Natural killer cell (primary cell): ENCODE measurements around the gene PDXK. TPM values are rescaled to one million over a fixed set of nuclear protein-coding genes. Genes with fewer than 3 reads are reported as not detected.

Experiments
- ATAC-seq, 3 donors: fragments of 150-1000 bp in 2 of 3; fragments of 200-7000 bp in 1 of 3; cut with Tn5 transposase; 1 replicate in 1 of 3; 2 replicates in 2 of 3; pipeline ENCODE4 v1.10.0; 2021; ENCODE audit warnings: mild to moderate bottlenecking in 2 of 3, moderate library complexity in 2 of 3
- DNase-seq, 2 donors: peaks; one replicate each; pipeline versions ENCODE4 v3.0.0 to v3.0.0-alpha.2; 2013 to 2021; ENCODE audit warnings: mixed read lengths in 1 of 2
- H3K27ac ChIP-seq: one replicate; pipeline ENCODE4 v1.5.1; 2013; ENCODE audit warnings: mild to moderate bottlenecking, low read length
- H3K27me3 ChIP-seq: one replicate; pipeline ENCODE4 v1.6.1; 2013; ENCODE audit warnings: low read length; ENCODE audit not compliant: control insufficient read depth, insufficient read depth
- H3K36me3 ChIP-seq: one replicate; pipeline ENCODE4 v1.6.1; 2013; ENCODE audit warnings: low read length; ENCODE audit not compliant: control insufficient read depth, insufficient read depth
- H3K4me1 ChIP-seq: one replicate; pipeline ENCODE4 v1.6.1; 2013; ENCODE audit warnings: low read length; ENCODE audit not compliant: control insufficient read depth, insufficient read depth
- H3K4me3 ChIP-seq: one replicate; pipeline ENCODE4 v1.5.1; 2013; ENCODE audit warnings: low read length
- H3K9me3 ChIP-seq: one replicate; pipeline ENCODE4 v1.6.1; 2013; ENCODE audit warnings: low read length; ENCODE audit not compliant: control insufficient read depth, insufficient read depth
- H3K27ac Mint-ChIP-seq, 2 donors: one replicate each; pipeline ENCODE4 v1.8.0; 2022; ENCODE audit warnings: mild to moderate bottlenecking in 2 of 2, mixed read lengths in 2 of 2, moderate library complexity in 1 of 2
- H3K27me3 Mint-ChIP-seq, 2 donors: one replicate each; pipeline ENCODE4 v1.8.0; 2022; ENCODE audit warnings: low read depth in 2 of 2, mixed read lengths in 2 of 2
- H3K36me3 Mint-ChIP-seq: one replicate; pipeline ENCODE4 v1.8.0; 2022; ENCODE audit warnings: mixed read lengths
- H3K4me1 Mint-ChIP-seq, 2 donors: one replicate each; pipeline ENCODE4 v1.8.0; 2022; ENCODE audit warnings: mixed read lengths in 2 of 2
- H3K4me3 Mint-ChIP-seq: one replicate; pipeline ENCODE4 v1.8.0; 2022; ENCODE audit warnings: mild to moderate bottlenecking, moderate library complexity, mixed read lengths
- H3K9me3 Mint-ChIP-seq, 2 donors: one replicate each; pipeline ENCODE4 v1.8.0; 2022; ENCODE audit warnings: mixed read lengths in 2 of 2
- CTCF ChIP-seq: fragments of 200-600 bp; IDR thresholded peaks from one replicate; pipeline ENCODE4 v1.8.0; 2022; ENCODE audit warnings: antibody characterized with exemption
- WGBS: methylation state at CpG from one replicate; pipeline ENCODE4 v1.1.7; 2013; ENCODE audit warnings: missing lambda C conversion rate; ENCODE audit not compliant: insufficient coverage; 5-methylcytosine and 5-hydroxymethylcytosine counted together
- intact Hi-C: fragments of 100-400 bp; cut with micrococcal nuclease; formaldehyde crosslinking; loops from one replicate; pipeline ENCODE4 v1.14.2; 2022
- total RNA-seq, 4 donors: library from RNA; stranded (reverse); fragments of 120-200 nt in 1 of 4; gene quantifications; one replicate each; pipeline versions ENCODE4 v1.2.3 to v1.2.4, GENCODE V29; 2013 to 2022

PDXK gene
- total RNA-seq, 3 donors from 2014 or later (not counting 1 experiment from before 2014, with no cell fraction given): 73.8 to 77.0 (median 74.6) TPM

DNA sequence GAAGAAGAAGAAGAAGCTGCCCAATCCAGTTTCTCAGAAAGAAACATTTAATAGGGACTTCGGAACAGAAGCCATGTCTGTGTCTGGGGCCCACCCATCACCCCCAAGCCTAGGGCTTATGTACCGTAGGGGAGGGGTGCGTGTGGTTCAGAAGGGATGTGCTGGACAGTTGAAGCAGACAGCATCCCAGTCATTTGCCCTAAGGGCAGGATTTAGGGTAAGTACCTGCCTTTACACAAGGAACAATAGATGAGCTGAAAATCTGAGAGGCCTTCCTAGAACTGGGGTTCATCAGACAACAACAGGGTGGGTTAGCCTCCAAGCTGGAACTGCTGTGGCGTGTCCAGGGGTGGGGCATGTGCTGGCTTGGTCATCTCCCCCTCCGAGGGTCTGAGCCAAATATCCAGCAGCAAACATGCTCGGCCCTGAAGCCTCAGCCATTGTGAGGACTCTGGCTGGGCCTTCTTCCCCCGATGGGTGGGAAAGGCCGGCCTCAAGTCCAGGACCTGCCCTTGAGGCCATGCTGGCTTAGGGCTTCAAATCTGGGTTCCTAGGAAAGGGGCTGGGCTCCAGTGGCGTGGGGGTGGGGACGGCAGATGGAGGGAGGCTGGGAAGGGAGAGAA, 45.1 kb downstream of the PDXK start:
- intact Hi-C loops: loop anchor here (2.0 kb wide), 1 partner anchor 21 kb away; no protein-coding TSS in a partner anchor
- Mint-ChIP-seq H3K27me3 (no peaks in the 10 kb centered on the region), H3K27ac (no peak overlapping the region), H3K4me1 (no peaks in the 10 kb centered on the region), H3K4me3 (no peak overlapping the region), H3K9me3 (no peaks in the 10 kb centered on the region), H3K36me3 (no peaks in the 10 kb centered on the region)
- Histone ChIP-seq H3K27ac (no peak overlapping the region), H3K27me3 (no peaks in the 10 kb centered on the region), H3K4me3 (no peak overlapping the region), H3K4me1 (no peaks in the 10 kb centered on the region), H3K9me3 (no peaks in the 10 kb centered on the region), H3K36me3 (peaks cover 3% of the 10 kb centered on the region)
- DNase-seq: no peak
- no peak for TF ChIP-seq CTCF
- no peak for ATAC-seq
- 93% methylated on average over 10 of the region's 10 CpGs for WGBS

DNA sequence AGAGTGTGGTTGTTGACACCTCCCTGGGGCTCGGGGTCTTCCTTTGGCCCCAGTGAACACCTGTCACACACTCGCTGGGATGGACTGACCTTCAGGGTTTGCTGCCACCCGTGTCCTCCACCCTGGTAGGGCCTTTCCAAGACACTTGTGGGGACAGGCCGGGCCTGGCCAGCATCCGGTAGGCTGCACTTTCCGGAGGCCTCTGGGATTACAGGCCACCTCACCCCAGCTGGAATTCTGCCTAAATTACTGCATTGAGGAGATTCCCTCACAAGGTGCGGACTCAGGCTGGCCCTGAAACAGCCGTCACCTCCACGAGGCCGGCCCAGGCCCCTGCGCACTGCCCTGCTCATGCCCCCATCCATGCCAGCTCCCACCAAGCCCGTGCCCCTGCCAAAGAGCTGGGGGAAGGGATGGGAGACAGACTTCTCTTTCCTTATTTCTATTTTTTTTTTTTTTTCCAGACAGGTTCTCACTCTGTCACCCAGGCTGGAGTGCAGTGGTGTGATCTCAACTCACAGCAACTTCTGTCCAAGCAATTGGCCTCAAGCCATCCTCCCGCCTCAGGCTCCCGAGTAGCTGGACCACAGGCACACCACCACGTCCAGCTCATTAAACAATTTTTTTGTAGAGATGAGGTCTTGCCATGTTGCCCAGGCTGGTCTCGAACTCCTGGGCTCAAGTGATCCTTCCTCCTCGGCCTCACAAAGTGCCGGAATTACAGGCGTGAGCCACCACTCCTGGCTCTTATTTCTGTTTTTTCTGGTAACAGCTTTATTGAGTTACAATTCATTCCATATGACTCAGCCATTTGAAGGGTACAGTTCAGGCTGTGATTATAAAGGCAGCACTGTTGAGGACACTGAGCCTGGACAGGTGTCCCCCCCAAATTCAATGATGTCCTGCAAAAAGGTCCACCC, 45.9 kb downstream of the PDXK start:
- no peaks in the 10 kb centered on the region for H3K27me3 ChIP-seq
- ATAC-seq: no peak
- no peak overlapping the region for H3K27ac ChIP-seq
- H3K9me3 ChIP-seq: no peaks in the 10 kb centered on the region
- no peak for DNase-seq
- H3K4me3 ChIP-seq: no peak overlapping the region
- Mint-ChIP-seq H3K27ac (no peak overlapping the region), H3K4me3 (no peak overlapping the region), H3K9me3 (no peaks in the 10 kb centered on the region), H3K27me3 (no peaks in the 10 kb centered on the region), H3K36me3 (no peaks in the 10 kb centered on the region), H3K4me1 (no peaks in the 10 kb centered on the region)
- intact Hi-C loops: no loop called here
- TF ChIP-seq CTCF: no peak
- H3K4me1 ChIP-seq: no peaks in the 10 kb centered on the region
- 95% methylated on average over 19 of the region's 19 CpGs for WGBS
- H3K36me3 ChIP-seq: no peaks in the 10 kb centered on the region

DNA sequence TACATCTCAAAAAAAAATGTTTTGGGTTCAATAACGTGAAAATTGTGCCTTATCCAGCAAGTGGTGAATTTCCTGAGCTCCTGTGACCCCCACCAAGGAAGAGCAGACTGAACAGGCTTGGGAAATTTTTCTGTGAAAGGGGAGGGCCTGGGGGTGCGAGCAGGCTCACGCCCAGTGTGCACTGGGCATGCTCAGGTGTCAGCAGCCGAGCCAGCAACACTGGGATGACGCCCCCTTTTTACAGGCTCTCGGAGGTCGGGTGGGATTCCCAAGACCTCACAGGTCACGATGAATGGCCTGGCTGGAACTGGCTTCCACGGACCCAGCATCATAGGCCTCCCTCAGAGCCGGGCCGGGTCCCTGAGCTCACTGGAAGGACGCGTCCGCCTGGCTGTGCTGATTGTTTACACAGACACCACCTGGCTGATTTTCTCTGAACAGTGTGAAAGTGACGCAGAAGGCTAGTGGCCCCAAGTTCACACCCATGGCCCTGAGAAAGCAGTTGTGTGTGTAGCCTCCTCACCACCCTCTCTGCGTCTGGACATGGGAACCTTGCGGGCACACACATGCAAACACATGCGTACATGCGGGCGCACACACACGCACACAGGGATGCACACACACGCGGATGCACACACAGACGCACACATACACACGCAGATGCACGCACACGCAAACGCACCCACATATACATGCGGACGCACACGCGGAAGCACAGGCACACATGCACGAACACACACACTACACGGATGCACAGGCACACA, 48.0 kb downstream of the PDXK start:
- H3K9me3 ChIP-seq: no peaks in the 10 kb centered on the region
- H3K4me3 Mint-ChIP-seq: no peak overlapping the region
- no peak for ATAC-seq
- no peaks in the 10 kb centered on the region for H3K4me1 Mint-ChIP-seq
- no peaks in the 10 kb centered on the region for H3K36me3 ChIP-seq
- H3K27ac Mint-ChIP-seq: no peak overlapping the region
- no peak for DNase-seq
- intact Hi-C loops: no loop called here
- no peak for TF ChIP-seq CTCF
- no peaks in the 10 kb centered on the region for H3K9me3 Mint-ChIP-seq
- no peak overlapping the region for H3K27ac ChIP-seq
- H3K36me3 Mint-ChIP-seq: no peaks in the 10 kb centered on the region
- no peak overlapping the region for H3K4me3 ChIP-seq
- no peaks in the 10 kb centered on the region for H3K27me3 ChIP-seq
- WGBS: 94% methylated on average over 34 of the region's 34 CpGs
- H3K27me3 Mint-ChIP-seq: no peaks in the 10 kb centered on the region
- H3K4me1 ChIP-seq: no peaks in the 10 kb centered on the region
